GM23248 (cell line): ENCODE measurements around the gene REG3A.

Experiments used
- EZH2 ChIP-seq: fragments of 200-600 bp; sonication (generic); IDR thresholded peaks from 2 replicates; pipeline ENCODE4 v1.6.1; 2018; ENCODE audit warnings: antibody characterized with exemption, mild to moderate bottlenecking; ENCODE audit not compliant: insufficient read depth, poor library complexity, severe bottlenecking
- EZH2phosphoT487 ChIP-seq: fragments of 200-600 bp; sonication (generic); IDR thresholded peaks from 2 replicates; pipeline ENCODE4 v1.6.1; 2018; ENCODE audit warnings: antibody characterized with exemption, moderate library complexity, mild to moderate bottlenecking, low read depth; ENCODE audit not compliant: insufficient read depth

GRCh38 chr2:79178076-79178674 is 18.6 kb upstream of the REG3A start:
- TF ChIP-seq EZH2phosphoT487 (no peak), EZH2 (no peak)
